GM23248 (cell line): ENCODE measurements around the gene NEK11.

Source experiments
- EZH2 ChIP-seq: fragments of 200-600 bp; sonication (generic); IDR thresholded peaks from 2 replicates; pipeline ENCODE4 v1.6.1; 2018; ENCODE audit warnings: antibody characterized with exemption, mild to moderate bottlenecking; ENCODE audit not compliant: insufficient read depth, poor library complexity, severe bottlenecking
- EZH2phosphoT487 ChIP-seq: fragments of 200-600 bp; sonication (generic); IDR thresholded peaks from 2 replicates; pipeline ENCODE4 v1.6.1; 2018; ENCODE audit warnings: antibody characterized with exemption, moderate library complexity, mild to moderate bottlenecking, low read depth; ENCODE audit not compliant: insufficient read depth

DNA sequence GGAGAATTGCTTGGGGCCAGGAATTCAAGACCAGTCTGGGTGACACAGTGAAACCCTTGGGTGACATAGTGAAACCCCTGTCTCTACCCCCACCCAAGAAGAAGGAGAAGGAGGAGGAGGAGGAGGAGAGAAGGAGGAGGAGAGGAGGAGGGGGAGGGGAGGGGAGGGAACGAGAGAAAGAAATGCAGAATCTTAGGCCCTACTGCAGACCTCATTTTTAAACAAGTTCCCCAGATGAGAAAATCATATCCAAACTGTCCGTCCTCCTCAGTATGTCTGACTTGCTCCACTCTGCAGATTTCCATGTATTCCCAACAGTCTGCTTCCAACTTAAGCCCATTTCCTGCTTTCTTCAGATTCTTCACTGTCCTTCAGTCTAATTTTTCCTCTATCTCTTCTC, 291.0 kb downstream of the NEK11 start:
- no peak for TF ChIP-seq EZH2
- TF ChIP-seq EZH2phosphoT487 = no peak
